ENCODE measurements around the gene AFF3.

GRCh38 chr2:100121124-100121718, 21.2 kb downstream of the AFF3 start:
- TF ChIP-seq CTCF (IDR thresholded peaks at IDR 0.05 in 2 of 3, conservative IDR thresholded peaks at IDR 0.05 in 1 of 3; ENCODE audit: control insufficient read depth in 2 of 3, extremely low read depth in 1 of 3, insufficient read depth in 1 of 3, low read depth in 3 of 3, low read length in 3 of 3), result no peak
- TF ChIP-seq MAX (IDR thresholded peaks at IDR 0.05; ENCODE audit: low read depth, low read length), result no peak
- TF ChIP-seq KAT2A (conservative IDR thresholded peaks at IDR 0.05; ENCODE audit: control insufficient read depth, low read depth, low read length), result no peak
- no peak for TF ChIP-seq EZH2 (IDR thresholded peaks at IDR 0.05; ENCODE audit: borderline replicate concordance, control insufficient read depth, low read depth, low read length)
- TF ChIP-seq HDGF (IDR thresholded peaks at IDR 0.05), result no peak

Data from GM12878 (cell line).